ENCODE measurements around the gene RSPH1.

GRCh38 chr21:42426876-42427480 lies 69.0 kb downstream of the RSPH1 start:
- no peak for TF ChIP-seq POLR2A (IDR thresholded peaks at IDR 0.05)
- TF ChIP-seq, protein P1, sequence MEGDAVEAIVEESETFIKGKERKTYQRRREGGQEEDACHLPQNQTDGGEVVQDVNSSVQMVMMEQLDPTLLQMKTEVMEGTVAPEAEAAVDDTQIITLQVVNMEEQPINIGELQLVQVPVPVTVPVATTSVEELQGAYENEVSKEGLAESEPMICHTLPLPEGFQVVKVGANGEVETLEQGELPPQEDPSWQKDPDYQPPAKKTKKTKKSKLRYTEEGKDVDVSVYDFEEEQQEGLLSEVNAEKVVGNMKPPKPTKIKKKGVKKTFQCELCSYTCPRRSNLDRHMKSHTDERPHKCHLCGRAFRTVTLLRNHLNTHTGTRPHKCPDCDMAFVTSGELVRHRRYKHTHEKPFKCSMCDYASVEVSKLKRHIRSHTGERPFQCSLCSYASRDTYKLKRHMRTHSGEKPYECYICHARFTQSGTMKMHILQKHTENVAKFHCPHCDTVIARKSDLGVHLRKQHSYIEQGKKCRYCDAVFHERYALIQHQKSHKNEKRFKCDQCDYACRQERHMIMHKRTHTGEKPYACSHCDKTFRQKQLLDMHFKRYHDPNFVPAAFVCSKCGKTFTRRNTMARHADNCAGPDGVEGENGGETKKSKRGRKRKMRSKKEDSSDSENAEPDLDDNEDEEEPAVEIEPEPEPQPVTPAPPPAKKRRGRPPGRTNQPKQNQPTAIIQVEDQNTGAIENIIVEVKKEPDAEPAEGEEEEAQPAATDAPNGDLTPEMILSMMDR (IDR thresholded peaks at IDR 0.05) = no peak
